Glutamatergic neuron (in vitro differentiated cells): ENCODE results near the gene USP40. TPM values are rescaled to one million over a fixed set of nuclear protein-coding genes. Genes with fewer than 3 reads are reported as not detected.

Experiments used
- DNase-seq: peaks from one replicate; pipeline ENCODE4 v3.0.0; 2022
- H3K27ac Mint-ChIP-seq: one replicate; pipeline ENCODE4 v1.8.0; 2020; ENCODE audit warnings: mild to moderate bottlenecking, mixed read lengths, inconsistent platforms; ENCODE audit not compliant: unreplicated experiment
- H3K27me3 Mint-ChIP-seq: one replicate; pipeline ENCODE4 v1.8.0; 2020; ENCODE audit warnings: mild to moderate bottlenecking, moderate library complexity, mixed read lengths, inconsistent platforms; ENCODE audit not compliant: unreplicated experiment
- H3K36me3 Mint-ChIP-seq: one replicate; pipeline ENCODE4 v1.8.0; 2020; ENCODE audit warnings: mild to moderate bottlenecking, mixed read lengths, inconsistent platforms; ENCODE audit not compliant: unreplicated experiment
- H3K4me1 Mint-ChIP-seq: one replicate; pipeline ENCODE4 v1.8.0; 2020; ENCODE audit warnings: mild to moderate bottlenecking, low read depth, mixed read lengths, inconsistent platforms; ENCODE audit not compliant: unreplicated experiment
- H3K4me3 Mint-ChIP-seq: one replicate; pipeline ENCODE4 v1.8.0; 2020; ENCODE audit warnings: mild to moderate bottlenecking, mixed read lengths, inconsistent platforms; ENCODE audit not compliant: unreplicated experiment
- H3K9me3 Mint-ChIP-seq: one replicate; pipeline ENCODE4 v1.8.0; 2020; ENCODE audit warnings: mild to moderate bottlenecking, moderate library complexity, mixed read lengths, inconsistent platforms; ENCODE audit not compliant: unreplicated experiment
- CTCF ChIP-seq: fragments of 200-600 bp; sonication (generic); IDR thresholded peaks from one replicate; pipeline ENCODE4 v1.5.0; 2021; ENCODE audit not compliant: partially characterized antibody, unreplicated experiment
- total RNA-seq: library from RNA; stranded (reverse); fragmentation: NEBNext Ultra II Directional; extraction: Animal tissue kit (Norgen Biotek cat#: 25700); gene quantifications from one replicate; pipeline ENCODE4 v1.2.1, GENCODE V29; 2021; ENCODE audit not compliant: unreplicated experiment

Gene USP40
- total RNA-seq, 1 donor from 2014 or later = 21.8 TPM

DNA sequence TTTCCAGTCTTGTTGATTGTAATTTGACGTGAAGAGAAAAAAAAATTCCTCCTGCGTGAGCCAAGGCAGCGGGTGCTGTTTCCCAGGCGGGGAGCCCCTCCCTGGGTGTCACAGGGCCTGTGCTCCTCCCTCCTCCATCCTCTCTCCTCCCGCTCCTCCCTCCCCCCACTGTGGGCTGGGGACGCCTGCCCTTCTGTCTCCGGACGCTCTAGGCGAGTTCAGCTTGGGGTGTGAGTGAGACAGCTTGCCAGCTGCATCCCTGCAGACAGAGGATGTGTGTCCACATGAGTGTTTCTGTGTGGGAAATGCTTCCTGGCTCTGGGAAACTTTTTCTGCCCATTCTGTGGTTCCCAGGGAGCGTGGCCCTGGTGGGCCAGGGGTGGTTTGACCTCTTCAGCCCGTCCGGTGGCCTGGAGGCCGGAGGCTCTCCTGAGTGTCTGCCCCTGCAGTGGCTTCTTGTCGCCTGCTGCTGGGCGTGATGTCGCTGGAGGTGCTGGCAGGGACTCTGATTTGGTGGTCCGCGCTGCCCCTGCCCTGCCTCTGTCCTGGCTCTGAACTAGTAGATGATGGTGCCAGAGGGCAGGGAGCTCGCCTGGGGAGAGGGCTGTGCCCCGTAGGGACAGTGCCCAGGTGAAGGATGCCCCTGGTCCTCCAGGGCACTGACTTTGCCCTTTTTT, 96.4 kb downstream of the USP40 start:
- peaks cover 3% of the 10 kb centered on the region for H3K9me3 Mint-ChIP-seq
- H3K4me1 Mint-ChIP-seq = peaks cover 4% of the 10 kb centered on the region
- peak; percentile 24 for DNase-seq
- H3K4me3 Mint-ChIP-seq = no peak overlapping the region
- H3K36me3 Mint-ChIP-seq = peaks cover 4% of the 10 kb centered on the region
- TF ChIP-seq CTCF = no peak
- peak overlapping the region; percentile 22 for H3K27ac Mint-ChIP-seq
- H3K27me3 Mint-ChIP-seq = no peaks in the 10 kb centered on the region

DNA sequence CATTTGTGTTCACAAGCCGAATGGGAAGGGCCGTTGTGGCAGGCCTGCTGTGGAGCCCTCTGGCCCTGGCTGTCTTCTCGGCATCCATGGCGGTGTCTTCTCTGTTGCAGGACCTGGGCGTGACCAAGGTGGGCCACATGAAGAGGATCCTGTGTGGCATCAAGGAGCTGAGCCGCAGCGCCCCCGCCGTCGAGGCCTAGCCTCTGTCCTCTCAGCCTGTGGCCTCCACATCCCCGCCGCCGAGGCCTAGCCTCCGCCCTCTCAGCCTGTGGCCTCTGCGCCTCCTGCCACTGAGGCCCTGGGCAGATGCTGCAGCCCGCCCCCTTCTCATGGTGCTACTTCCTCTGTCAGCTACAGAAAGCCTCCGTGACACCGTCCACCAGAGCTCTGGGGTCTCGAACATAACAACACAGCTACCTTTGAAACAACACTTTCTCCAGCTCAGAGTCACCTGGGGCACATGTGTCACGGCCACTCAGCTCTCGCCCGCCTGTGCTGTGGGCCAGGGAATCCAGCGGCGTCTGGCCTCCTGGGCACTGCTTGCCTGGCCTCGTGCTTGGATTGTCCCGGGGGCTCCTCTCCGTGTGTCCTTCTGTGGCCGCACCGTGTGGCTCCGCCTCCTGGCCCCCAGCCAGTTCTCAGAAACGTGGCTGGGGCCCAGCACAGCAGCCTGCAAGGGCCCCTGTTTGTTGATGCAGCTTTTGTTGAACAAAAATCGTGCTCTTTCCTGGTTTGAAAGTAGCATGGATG, 97.1 kb downstream of the USP40 start:
- Mint-ChIP-seq H3K36me3 (peaks cover 4% of the 10 kb centered on the region), H3K27ac (peak overlapping the region; percentile 48), H3K9me3 (peaks cover 2% of the 10 kb centered on the region), H3K4me1 (peaks cover 4% of the 10 kb centered on the region), H3K4me3 (no peak overlapping the region), H3K27me3 (no peaks in the 10 kb centered on the region)
- peak; percentile 10 for DNase-seq
- no peak for TF ChIP-seq CTCF

GRCh38 chr2:233468741-233469110, 97.9 kb downstream of the USP40 start:
- Mint-ChIP-seq H3K9me3 (peaks cover 4% of the 10 kb centered on the region), H3K27me3 (peaks cover under 1% of the 10 kb centered on the region), H3K4me1 (peaks cover 4% of the 10 kb centered on the region), H3K4me3 (no peak overlapping the region), H3K27ac (no peak overlapping the region), H3K36me3 (peaks cover 6% of the 10 kb centered on the region)
- TF ChIP-seq CTCF = no peak
- DNase-seq = no peak

- Mint-ChIP-seq H3K27ac (no peak overlapping the region), H3K27me3 (peaks cover 3% of the 10 kb centered on the region), H3K36me3 (peaks cover 11% of the 10 kb centered on the region), H3K4me1 (peaks cover 4% of the 10 kb centered on the region), H3K9me3 (peaks cover 2% of the 10 kb centered on the region), H3K4me3 (no peak overlapping the region)
- DNase-seq = peak; percentile 6
- no peak for TF ChIP-seq CTCF
These were observed 98.4 kb downstream of the USP40 start for GRCh38 chr2:233468047-233468740.
